ENCODE results near the gene GADD45GIP1.
A peak's percentile ranks its signal among the peaks of the same experiment; 100 is the strongest.

The GADD45GIP1 gene

DNA sequence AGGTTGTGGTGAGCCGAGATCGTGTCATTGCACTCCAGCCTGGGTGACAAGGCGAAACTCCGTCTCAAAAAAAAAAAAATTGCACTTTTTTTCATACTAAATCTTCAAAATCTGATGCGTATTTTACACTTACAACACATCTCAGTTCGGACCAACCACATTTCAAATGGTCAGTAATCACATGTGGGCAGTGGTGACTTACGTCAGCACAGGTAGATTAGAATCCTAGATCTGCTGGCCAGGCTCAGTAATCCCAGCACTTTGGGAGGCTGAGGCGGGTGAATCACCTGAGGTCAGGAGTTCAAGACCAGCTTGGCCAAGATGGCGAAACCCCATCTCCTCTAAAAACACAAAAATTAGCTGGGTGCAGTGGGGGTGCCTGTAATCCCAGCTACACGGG, 22.0 kb downstream of the GADD45GIP1 start:
- Histone ChIP-seq H3K36me3 (ENCODE audit: control insufficient read depth, insufficient read depth, low read length) (no peaks in the 10 kb centered on the region), H3K4me3 (ENCODE audit: low read depth, low read length) (no peak overlapping the region), H3K27me3 (ENCODE audit: control insufficient read depth, insufficient read depth, low read length) (no peaks in the 10 kb centered on the region), H2AFZ (no peak overlapping the region), H3K9me3 (ENCODE audit: control insufficient read depth, low read length) (no peaks in the 10 kb centered on the region), H3K27ac (no peak overlapping the region), H3K79me2 (peaks cover 32% of the 10 kb centered on the region), H3K4me2 (ENCODE audit: low read length) (no peak overlapping the region), H3K4me1 (peaks cover 18% of the 10 kb centered on the region), H3K9ac (no peak overlapping the region)
- TF ChIP-seq, protein P1, sequence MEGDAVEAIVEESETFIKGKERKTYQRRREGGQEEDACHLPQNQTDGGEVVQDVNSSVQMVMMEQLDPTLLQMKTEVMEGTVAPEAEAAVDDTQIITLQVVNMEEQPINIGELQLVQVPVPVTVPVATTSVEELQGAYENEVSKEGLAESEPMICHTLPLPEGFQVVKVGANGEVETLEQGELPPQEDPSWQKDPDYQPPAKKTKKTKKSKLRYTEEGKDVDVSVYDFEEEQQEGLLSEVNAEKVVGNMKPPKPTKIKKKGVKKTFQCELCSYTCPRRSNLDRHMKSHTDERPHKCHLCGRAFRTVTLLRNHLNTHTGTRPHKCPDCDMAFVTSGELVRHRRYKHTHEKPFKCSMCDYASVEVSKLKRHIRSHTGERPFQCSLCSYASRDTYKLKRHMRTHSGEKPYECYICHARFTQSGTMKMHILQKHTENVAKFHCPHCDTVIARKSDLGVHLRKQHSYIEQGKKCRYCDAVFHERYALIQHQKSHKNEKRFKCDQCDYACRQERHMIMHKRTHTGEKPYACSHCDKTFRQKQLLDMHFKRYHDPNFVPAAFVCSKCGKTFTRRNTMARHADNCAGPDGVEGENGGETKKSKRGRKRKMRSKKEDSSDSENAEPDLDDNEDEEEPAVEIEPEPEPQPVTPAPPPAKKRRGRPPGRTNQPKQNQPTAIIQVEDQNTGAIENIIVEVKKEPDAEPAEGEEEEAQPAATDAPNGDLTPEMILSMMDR (IDR thresholded peaks at IDR 0.05) = no peak

DNA sequence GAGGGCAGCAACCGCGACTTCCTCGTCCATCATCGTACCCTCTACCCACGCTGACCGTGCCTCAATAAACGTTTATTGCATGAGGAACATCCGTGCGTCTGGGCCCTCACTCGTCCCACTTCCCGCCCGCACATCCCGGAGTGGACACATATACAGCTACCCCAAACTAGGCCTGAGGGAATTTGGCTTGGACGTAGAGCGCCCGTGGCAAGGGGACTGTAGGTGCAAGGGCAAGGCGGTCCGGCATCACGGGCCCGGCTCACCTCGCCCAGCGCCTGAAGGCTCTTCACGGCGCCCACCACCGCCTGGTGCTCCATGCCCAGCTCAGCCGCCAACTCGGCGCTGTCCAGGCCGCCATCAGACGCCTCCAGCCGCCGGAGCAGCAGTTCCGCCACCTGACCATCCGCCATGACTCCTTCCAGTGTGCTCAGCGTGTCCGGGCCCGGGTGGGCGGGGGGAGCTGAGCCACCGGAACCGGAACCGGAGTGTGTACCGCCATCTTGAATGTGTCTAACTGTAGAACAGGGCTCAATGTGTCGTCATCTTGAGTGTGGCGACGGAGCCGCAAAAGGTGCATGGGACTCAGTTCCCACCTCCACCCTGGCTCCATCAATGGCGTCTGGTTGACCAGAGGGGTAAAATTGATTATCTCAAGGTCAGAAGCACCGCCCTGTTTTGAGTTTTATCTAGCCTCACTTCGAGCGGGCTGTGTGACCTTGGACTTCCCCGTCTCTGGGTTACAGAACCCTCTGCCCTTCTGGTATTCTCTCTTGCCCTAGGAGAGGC, 23.5 kb downstream of the GADD45GIP1 start, which contains the start of gene FARSA:
TSS of gene FARSA (minus strand) at position 425 of the 786 bp plus-strand sequence. CDS start at position 410, 15 bp downstream.
- Histone ChIP-seq H3K79me2 (peaks cover 20% of the 10 kb centered on the region), H3K4me2 (ENCODE audit: low read length) (peak within 1 kb of the TSS; percentile 94), H3K4me1 (peaks cover 12% of the 10 kb centered on the region), H3K4me3 (ENCODE audit: low read depth, low read length) (peak within 1 kb of the TSS; percentile 92), H3K9ac (peak within 1 kb of the TSS; percentile 47), H3K36me3 (ENCODE audit: control insufficient read depth, insufficient read depth, low read length) (no peaks in the 10 kb centered on the region), H3K27me3 (ENCODE audit: control insufficient read depth, insufficient read depth, low read length) (no peaks in the 10 kb centered on the region), H3K9me3 (ENCODE audit: control insufficient read depth, low read length) (no peaks in the 10 kb centered on the region), H2AFZ (peak within 1 kb of the TSS; percentile 93), H3K27ac (peak within 1 kb of the TSS; percentile 73)
- TF ChIP-seq, protein P1 (IDR thresholded peaks at IDR 0.05) = no peak

DNA sequence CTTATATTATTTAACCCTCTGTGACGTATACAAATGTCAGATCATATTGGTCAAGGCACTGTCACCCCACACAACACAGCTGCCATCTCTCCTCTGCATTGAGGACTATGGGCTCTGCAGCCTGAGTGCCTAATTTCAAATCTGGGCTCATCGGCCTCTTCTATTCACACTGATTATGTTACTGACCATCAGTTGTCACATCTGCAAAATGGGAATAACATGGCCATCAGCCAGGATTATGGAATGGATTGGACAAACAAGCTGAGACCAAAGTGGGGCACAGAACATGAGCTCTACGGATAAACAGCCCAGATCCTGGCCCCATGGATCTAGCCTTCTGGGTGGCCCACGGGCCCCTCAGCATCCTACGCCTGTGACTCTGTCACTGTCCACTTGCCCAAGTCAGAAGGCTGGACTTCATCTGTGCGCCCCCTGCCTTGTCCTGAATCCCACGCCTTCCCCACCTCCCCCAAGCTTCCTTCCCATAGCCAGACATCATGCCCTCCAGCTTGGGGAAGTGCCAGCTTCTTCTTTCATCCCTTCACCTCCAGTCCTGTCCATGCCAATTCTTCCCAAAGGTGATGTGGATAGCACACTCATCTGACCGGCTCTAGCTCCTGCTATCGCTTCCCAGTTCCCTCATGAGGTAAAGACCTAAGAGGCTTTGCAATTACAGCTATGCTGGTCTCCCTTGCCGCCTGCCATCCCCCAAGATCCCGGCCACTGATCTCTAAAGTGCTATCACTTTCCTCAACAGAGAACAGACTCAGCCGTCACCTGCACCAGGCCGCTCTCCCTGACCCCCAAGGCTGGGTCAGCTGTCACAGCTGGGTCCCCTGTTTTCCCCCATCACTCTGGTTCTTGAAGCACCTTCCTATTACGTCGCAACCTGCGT, 24.4 kb downstream of the GADD45GIP1 start:
- Histone ChIP-seq H3K9me3 (ENCODE audit: control insufficient read depth, low read length) (no peaks in the 10 kb centered on the region), H3K4me1 (peaks cover 12% of the 10 kb centered on the region), H3K27me3 (ENCODE audit: control insufficient read depth, insufficient read depth, low read length) (no peaks in the 10 kb centered on the region), H3K27ac (peak overlapping the region; percentile 73), H3K36me3 (ENCODE audit: control insufficient read depth, insufficient read depth, low read length) (no peaks in the 10 kb centered on the region), H3K79me2 (peaks cover 20% of the 10 kb centered on the region), H2AFZ (peak overlapping the region; percentile 93), H3K4me2 (ENCODE audit: low read length) (peak overlapping the region; percentile 94), H3K4me3 (ENCODE audit: low read depth, low read length) (peak overlapping the region; percentile 92), H3K9ac (peak overlapping the region; percentile 47)
- TF ChIP-seq, protein P1 (IDR thresholded peaks at IDR 0.05) = no peak

DNA sequence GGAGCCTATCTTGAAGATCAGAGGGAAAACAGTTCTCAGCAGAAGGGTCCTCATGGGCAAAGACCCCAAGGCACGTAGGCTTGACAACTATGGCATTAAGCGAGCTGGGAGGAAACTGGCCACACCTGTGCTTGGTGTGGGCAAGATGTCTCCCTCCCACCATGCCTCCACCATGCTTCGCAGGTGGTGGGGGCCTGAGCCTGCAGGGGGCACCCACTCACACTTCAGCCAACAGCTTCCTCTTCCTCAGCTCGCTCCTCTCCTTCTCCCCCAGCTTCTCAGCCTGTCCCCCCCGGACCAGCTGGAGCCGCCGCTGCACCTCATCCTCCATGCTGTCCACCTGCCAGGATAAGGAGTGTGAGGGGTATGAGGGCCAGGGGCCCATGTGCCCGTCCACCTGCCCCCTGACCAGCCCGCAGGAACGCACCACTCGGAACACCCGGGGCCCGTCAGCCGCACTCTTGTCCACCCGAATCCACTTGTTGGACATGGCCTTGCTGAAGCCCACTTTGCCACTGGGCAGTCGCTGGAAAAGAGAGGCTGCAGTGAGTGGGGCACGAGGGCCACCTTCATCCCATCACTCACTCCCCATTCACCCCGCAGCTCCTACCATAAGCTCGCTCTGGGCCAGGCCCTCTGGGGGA, 26.9 kb downstream of the GADD45GIP1 start:
- TF ChIP-seq, protein P1 (IDR thresholded peaks at IDR 0.05) = no peak
- H2AFZ ChIP-seq = no peak overlapping the region
- no peaks in the 10 kb centered on the region for H3K9me3 ChIP-seq (ENCODE audit: control insufficient read depth, low read length)
- H3K27me3 ChIP-seq (ENCODE audit: control insufficient read depth, insufficient read depth, low read length) = no peaks in the 10 kb centered on the region
- peaks cover 20% of the 10 kb centered on the region for H3K79me2 ChIP-seq
- H3K4me3 ChIP-seq (ENCODE audit: low read depth, low read length) = no peak overlapping the region
- no peak overlapping the region for H3K27ac ChIP-seq
- H3K36me3 ChIP-seq (ENCODE audit: control insufficient read depth, insufficient read depth, low read length) = no peaks in the 10 kb centered on the region
- H3K4me2 ChIP-seq (ENCODE audit: low read length) = no peak overlapping the region
- peaks cover 12% of the 10 kb centered on the region for H3K4me1 ChIP-seq
- H3K9ac ChIP-seq = no peak overlapping the region

All from parathyroid adenoma (tissue), 2 donors.